AG20443 (cell line): ENCODE data around the gene FGD4.

Experiments used
- DNase-seq: peaks from one replicate; pipeline ENCODE4 v3.0.0; 2012; ENCODE audit warnings: low spot score, mixed read lengths

FGD4 gene

GRCh38 chr12:32457251-32458025 is 58.1 kb downstream of the FGD4 start:
- DNase-seq = no peak

- DNase-seq = no peak
Measured at GRCh38 chr12:32460638-32461037, 61.3 kb downstream of the FGD4 start.

GRCh38 chr12:32462908-32463307 is 63.5 kb downstream of the FGD4 start:
- no peak for DNase-seq

- no peak for DNase-seq
Measured at GRCh38 chr12:32466187-32466586, 66.8 kb downstream of the FGD4 start.

- DNase-seq = no peak
Measured at GRCh38 chr12:32466986-32467711, 67.8 kb downstream of the FGD4 start.

GRCh38 chr12:32467959-32468863 is 68.9 kb downstream of the FGD4 start:
- no peak for DNase-seq

- no peak for DNase-seq
Measured at GRCh38 chr12:32470936-32471470, 71.6 kb downstream of the FGD4 start.

GRCh38 chr12:32471591-32472001 is 72.2 kb downstream of the FGD4 start:
- DNase-seq = peak; percentile 13

- no peak for DNase-seq
Measured at GRCh38 chr12:32475724-32476123, 76.4 kb downstream of the FGD4 start.

GRCh38 chr12:32476446-32476845 is 77.1 kb downstream of the FGD4 start:
- DNase-seq = no peak

- peak; percentile 12 for DNase-seq
Measured at GRCh38 chr12:32477714-32478113, 78.4 kb downstream of the FGD4 start.

- no peak for DNase-seq
Measured at GRCh38 chr12:32478166-32478565, 78.8 kb downstream of the FGD4 start.

GRCh38 chr12:32478858-32479725 is 79.7 kb downstream of the FGD4 start:
- no peak for DNase-seq

GRCh38 chr12:32482226-32482625 is 82.9 kb downstream of the FGD4 start:
- no peak for DNase-seq

GRCh38 chr12:32483499-32483898 is 84.1 kb downstream of the FGD4 start:
- DNase-seq = no peak

- no peak for DNase-seq
Measured at GRCh38 chr12:32483993-32484392, 84.6 kb downstream of the FGD4 start.

- no peak for DNase-seq
Measured at GRCh38 chr12:32486158-32486557, 86.8 kb downstream of the FGD4 start.

GRCh38 chr12:32488132-32488531 is 88.8 kb downstream of the FGD4 start:
- DNase-seq = no peak

GRCh38 chr12:32489070-32489469 is 89.7 kb downstream of the FGD4 start:
- DNase-seq = no peak

GRCh38 chr12:32490801-32491200 is 91.4 kb downstream of the FGD4 start:
- DNase-seq = no peak

GRCh38 chr12:32493282-32493681 is 93.9 kb downstream of the FGD4 start:
- DNase-seq = no peak
